HepG2 (cell line): ENCODE data around the gene EGFR. TPM values are rescaled to one million over a fixed set of nuclear protein-coding genes. Genes with fewer than 3 reads are reported as not detected.
A peak's percentile ranks its signal among the peaks of the same experiment; 100 is the strongest.

Experiments
- AKNA ChIP-seq: sonication (generic); formaldehyde crosslinking; IDR thresholded peaks from 2 replicates; pipeline ENCODE4 v1.4.0; 2020; ENCODE audit warnings: missing genetic modification reagents, borderline replicate concordance
- ARID3A ChIP-seq: IDR thresholded peaks from 2 replicates; pipeline ENCODE4 v1.6.1; 2012; ENCODE audit warnings: low read depth, low read length, improper control_type of control experiment
- ARID4A ChIP-seq: sonication (generic); formaldehyde crosslinking; IDR thresholded peaks from 2 replicates; pipeline ENCODE4 v1.5.0; 2020; ENCODE audit warnings: mild to moderate bottlenecking, missing genetic modification reagents, borderline replicate concordance
- HOXA3 ChIP-seq: sonication (generic); formaldehyde crosslinking; IDR thresholded peaks from 2 replicates; pipeline ENCODE4 v1.5.0; 2020; ENCODE audit warnings: missing genetic modification reagents
- LRRFIP1 ChIP-seq: sonication (generic); formaldehyde crosslinking; conservative IDR thresholded peaks from 2 replicates; pipeline ENCODE4 v1.4.0; 2020; ENCODE audit warnings: missing genetic modification reagents
- MXI1 ChIP-seq: IDR thresholded peaks from 3 replicates; pipeline ENCODE4 v1.6.1; 2012; ENCODE audit warnings: low read depth, low read length, inconsistent platforms, borderline replicate concordance
- SKI ChIP-seq: fragments of 450-650 bp; IDR thresholded peaks from one replicate; pipeline ENCODE4 v1.6.1; 2018; ENCODE audit warnings: mild to moderate bottlenecking; ENCODE audit not compliant: partially characterized antibody
- ZNF235 ChIP-seq: sonication (generic); formaldehyde crosslinking; IDR thresholded peaks from 2 replicates; pipeline ENCODE4 v1.8.1; 2023; ENCODE audit warnings: mild to moderate bottlenecking, missing genetic modification reagents, borderline replicate concordance
- ZNF468 ChIP-seq: sonication (generic); formaldehyde crosslinking; IDR thresholded peaks from 2 replicates; pipeline ENCODE4 v1.8.0; 2022; ENCODE audit warnings: mild to moderate bottlenecking, moderate library complexity, missing genetic modification reagents
- ZNF574 ChIP-seq: sonication (generic); formaldehyde crosslinking; IDR thresholded peaks from 2 replicates; pipeline ENCODE4 v1.4.0; 2020; ENCODE audit warnings: missing genetic modification reagents
- ZNF580 ChIP-seq: IDR thresholded peaks from 2 replicates; pipeline ENCODE4 v1.6.1; 2016; ENCODE audit warnings: low read depth, borderline replicate concordance
- polyA plus RNA-seq, 8 experiments: library from polyadenylated mRNA; depleted of rRNA in 3 of 8; stranded (reverse) in 7 of 8; unstranded in 1 of 8; fragments of >200 nt; fragmentation: Illumina TruSeq in 4 of 8; extraction: Trizol in 4 of 8; gene quantifications; 2 replicates each; pipeline versions ENCODE4 v1.2.1 to v1.2.3, GENCODE V29; 2011 to 2016; ENCODE audit warnings: low read depth in 4 of 8, missing spikeins in 1 of 8, mixed read lengths in 1 of 8; ENCODE audit not compliant: insufficient read depth in 1 of 8
- total RNA-seq, 5 experiments: library from RNA; depleted of rRNA; stranded (reverse); fragments of >200 nt; fragmentation: Illumina TruSeq; extraction: Trizol; gene quantifications; 2 replicates each; pipeline ENCODE4 v1.2.3, GENCODE V29; 2016; ENCODE audit warnings: low read depth in 1 of 5

Gene EGFR
- total and polyA plus RNA-seq, 2 of the 13 experiments (the other 11 are each of a cell fraction or from before 2014, with no cell fraction given) = 7.0 to 10.0 TPM

- TF ChIP-seq ZNF580 (CRISPR knock-in tag) (0 out of 2 replicates have a peak, but pooled peaks have one; percentile 19), SKI (peak; percentile 16), ARID3A (peak; percentile 8; the same call in 1 of the 2 replicates), ZNF468 (CRISPR knock-in tag) (no peak), LRRFIP1 (CRISPR knock-in tag) (no peak), ARID4A (CRISPR knock-in tag) (peak; percentile 56; the same call in 1 of the 2 replicates), ZNF574 (CRISPR knock-in tag) (peak; percentile 48), MXI1 (peak; percentile 52; the same call in 1 of the 3 replicates), ZNF235 (CRISPR knock-in tag) (peak; percentile 54; the same call in 1 of the 2 replicates), AKNA (no peak), HOXA3 (CRISPR knock-in tag) (peak; percentile 49; the same call in 1 of the 2 replicates)
These were observed 169.8 kb downstream of the EGFR start (continued) for GRCh38 chr7:55188590-55189138.
